HG03354 (cell line): ENCODE measurements around the gene CNTNAP5.

Source experiments
- ATAC-seq: cut with Tn5 transposase; IDR thresholded peaks from one replicate; pipeline ENCODE4 v1.9.1; 2021; ENCODE audit warnings: mild to moderate bottlenecking; ENCODE audit not compliant: unreplicated experiment, poor library complexity, severe bottlenecking

CNTNAP5 gene

GRCh38 chr2:124145982-124146381 is 120.9 kb downstream of the CNTNAP5 start:
- no peak for ATAC-seq

GRCh38 chr2:124147552-124147951 is 122.5 kb downstream of the CNTNAP5 start:
- no peak for ATAC-seq

GRCh38 chr2:124149571-124149970 is 124.5 kb downstream of the CNTNAP5 start:
- ATAC-seq = no peak

- no peak for ATAC-seq
Observed at GRCh38 chr2:124151691-124152090, 126.6 kb downstream of the CNTNAP5 start.

- no peak for ATAC-seq
Observed at GRCh38 chr2:124153713-124154112, 128.6 kb downstream of the CNTNAP5 start.

- no peak for ATAC-seq
Observed at GRCh38 chr2:124159166-124159565, 134.1 kb downstream of the CNTNAP5 start.

- ATAC-seq = no peak
Observed at GRCh38 chr2:124161542-124161941, 136.5 kb downstream of the CNTNAP5 start.

GRCh38 chr2:124162256-124162655 is 137.2 kb downstream of the CNTNAP5 start:
- no peak for ATAC-seq

GRCh38 chr2:124163840-124164239 is 138.8 kb downstream of the CNTNAP5 start:
- no peak for ATAC-seq

- ATAC-seq = no peak
Observed at GRCh38 chr2:124165698-124166097, 140.6 kb downstream of the CNTNAP5 start.

GRCh38 chr2:124171472-124172063 is 146.5 kb downstream of the CNTNAP5 start:
- ATAC-seq = no peak

GRCh38 chr2:124178719-124179118 is 153.6 kb downstream of the CNTNAP5 start:
- no peak for ATAC-seq

GRCh38 chr2:124180635-124181034 is 155.5 kb downstream of the CNTNAP5 start:
- no peak for ATAC-seq

GRCh38 chr2:124186801-124187200 is 161.7 kb downstream of the CNTNAP5 start:
- no peak for ATAC-seq

GRCh38 chr2:124187948-124188347 is 162.9 kb downstream of the CNTNAP5 start:
- ATAC-seq = no peak

GRCh38 chr2:124193706-124194105 is 168.6 kb downstream of the CNTNAP5 start:
- ATAC-seq = no peak

- no peak for ATAC-seq
Observed at GRCh38 chr2:124201713-124202112, 176.6 kb downstream of the CNTNAP5 start.

GRCh38 chr2:124209441-124209840 is 184.4 kb downstream of the CNTNAP5 start:
- no peak for ATAC-seq

- ATAC-seq = no peak
Observed at GRCh38 chr2:124211461-124211860, 186.4 kb downstream of the CNTNAP5 start.

GRCh38 chr2:124213977-124214587 is 189.0 kb downstream of the CNTNAP5 start:
- ATAC-seq = no peak

GRCh38 chr2:124246170-124246569 is 221.1 kb downstream of the CNTNAP5 start:
- ATAC-seq = no peak

- ATAC-seq = no peak
Observed at GRCh38 chr2:124248386-124248785, 223.3 kb downstream of the CNTNAP5 start.
